Skin of body (tissue), 2 donors: Measurements from ENCODE around the gene HCFC1R1. TPM values are rescaled to one million over a fixed set of nuclear protein-coding genes. Genes with fewer than 3 reads are reported as not detected.
"Not testable (repeated sequence)": the region's sequence is repeated elsewhere in the genome, so short reads cannot be mapped to it uniquely, and the experiment has no call there.

ENCODE experiments used
- DNase-seq: peaks from one replicate; lab custom pipeline; 2025; lab: John Stamatoyannopoulos, UW
- total RNA-seq: library from RNA; depleted of rRNA; stranded (reverse); fragments of >200 nt; gene quantifications from one replicate; pipeline ENCODE4 v1.2.3, GENCODE V29; 2014

Gene HCFC1R1
- total RNA-seq, 1 donor from 2014 or later = 15.4 TPM

GRCh38 chr16:3057181-3058138 is 33.7 kb upstream of the HCFC1R1 start:
- no peak for DNase-seq

GRCh38 chr16:3056336-3057180 is 32.8 kb upstream of the HCFC1R1 start:
- no peak for DNase-seq

GRCh38 chr16:3055734-3056115 is 32.0 kb upstream of the HCFC1R1 start:
- DNase-seq = not testable (repeated sequence)

- no peak for DNase-seq
Observed at GRCh38 chr16:3054965-3055733, 31.4 kb upstream of the HCFC1R1 start.

GRCh38 chr16:3053330-3053710 is 29.6 kb upstream of the HCFC1R1 start:
- DNase-seq = not testable (repeated sequence)

GRCh38 chr16:3052571-3053329 is 29.0 kb upstream of the HCFC1R1 start:
- not testable (repeated sequence) for DNase-seq

GRCh38 chr16:3051494-3051893 is 27.8 kb upstream of the HCFC1R1 start:
- DNase-seq = no peak

- no peak for DNase-seq
Observed at GRCh38 chr16:3051009-3051408, 27.3 kb upstream of the HCFC1R1 start.

- DNase-seq = no peak
Observed at GRCh38 chr16:3050487-3050886, 26.7 kb upstream of the HCFC1R1 start.

GRCh38 chr16:3049921-3050481 is 26.3 kb upstream of the HCFC1R1 start:
- no peak for DNase-seq

- no peak for DNase-seq
Observed at GRCh38 chr16:3047387-3047720, 23.6 kb upstream of the HCFC1R1 start.

GRCh38 chr16:3046641-3047386 is 23.1 kb upstream of the HCFC1R1 start:
- no peak for DNase-seq

GRCh38 chr16:3045758-3046640 is 22.3 kb upstream of the HCFC1R1 start, which contains the start of gene MMP25:
MMP25 (plus strand) TSS chr16:3046561; CDS start chr16:3046918, 357 bp downstream.
- no peak for DNase-seq

GRCh38 chr16:3044708-3045107 is 21.0 kb upstream of the HCFC1R1 start:
- DNase-seq = no peak

GRCh38 chr16:3042376-3042775 is 18.6 kb upstream of the HCFC1R1 start:
- DNase-seq = no peak

GRCh38 chr16:3038896-3039295 is 15.2 kb upstream of the HCFC1R1 start:
- no peak for DNase-seq

- DNase-seq = no peak
Observed at GRCh38 chr16:3038256-3038655, 14.5 kb upstream of the HCFC1R1 start.

- no peak for DNase-seq
Observed at GRCh38 chr16:3036726-3037315, 13.1 kb upstream of the HCFC1R1 start, which contains the start of gene BICDL2. BICDL2 (minus strand) TSS chr16:3036944; CDS start chr16:3035496, 1,448 bp downstream.
